ENCODE measurements around the gene FPGS. TPM values are rescaled to one million over a fixed set of nuclear protein-coding genes. Genes with fewer than 3 reads are reported as not detected.
"Not testable (repeated sequence)": the region's sequence is repeated elsewhere in the genome, so short reads cannot be mapped to it uniquely, and the experiment has no call there.

Gene FPGS
- total RNA-seq, 1 experiment from 2014 or later = 32.8 TPM

DNA sequence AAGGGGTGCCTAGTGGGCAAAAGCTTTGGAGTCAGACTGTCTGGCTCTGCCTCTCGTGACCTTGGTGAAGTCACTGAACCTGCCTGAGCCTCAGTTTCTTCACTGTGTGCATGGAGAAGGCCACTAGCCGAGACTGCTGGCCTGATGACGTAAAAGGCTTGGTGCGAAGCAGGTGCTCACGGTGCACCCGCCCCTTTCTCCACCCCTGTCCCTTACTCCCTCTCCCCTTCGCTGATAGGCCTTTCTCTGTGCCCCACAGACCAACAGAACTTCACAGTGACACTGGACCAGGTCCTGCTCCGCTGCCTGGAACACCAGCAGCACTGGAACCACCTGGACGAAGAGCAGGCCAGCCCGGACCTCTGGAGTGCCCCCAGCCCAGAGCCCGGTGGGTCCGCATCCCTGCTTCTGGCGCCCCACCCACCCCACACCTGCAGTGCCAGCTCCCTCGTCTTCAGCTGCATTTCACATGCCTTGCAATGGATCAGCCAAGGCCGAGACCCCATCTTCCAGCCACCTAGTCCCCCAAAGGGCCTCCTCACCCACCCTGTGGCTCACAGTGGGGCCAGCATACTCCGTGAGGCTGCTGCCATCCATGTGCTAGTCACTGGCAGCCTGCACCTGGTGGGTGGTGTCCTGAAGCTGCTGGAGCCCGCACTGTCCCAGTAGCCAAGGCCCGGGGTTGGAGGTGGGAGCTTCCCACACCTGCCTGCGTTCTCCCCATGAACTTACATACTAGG is 10.4 kb downstream of the FPGS start:
- DNase-seq (ENCODE audit: low spot score) = no peak

GRCh38 chr9:127813686-127814226 is 11.1 kb downstream of the FPGS start:
- DNase-seq (ENCODE audit: low spot score) = no peak

DNA sequence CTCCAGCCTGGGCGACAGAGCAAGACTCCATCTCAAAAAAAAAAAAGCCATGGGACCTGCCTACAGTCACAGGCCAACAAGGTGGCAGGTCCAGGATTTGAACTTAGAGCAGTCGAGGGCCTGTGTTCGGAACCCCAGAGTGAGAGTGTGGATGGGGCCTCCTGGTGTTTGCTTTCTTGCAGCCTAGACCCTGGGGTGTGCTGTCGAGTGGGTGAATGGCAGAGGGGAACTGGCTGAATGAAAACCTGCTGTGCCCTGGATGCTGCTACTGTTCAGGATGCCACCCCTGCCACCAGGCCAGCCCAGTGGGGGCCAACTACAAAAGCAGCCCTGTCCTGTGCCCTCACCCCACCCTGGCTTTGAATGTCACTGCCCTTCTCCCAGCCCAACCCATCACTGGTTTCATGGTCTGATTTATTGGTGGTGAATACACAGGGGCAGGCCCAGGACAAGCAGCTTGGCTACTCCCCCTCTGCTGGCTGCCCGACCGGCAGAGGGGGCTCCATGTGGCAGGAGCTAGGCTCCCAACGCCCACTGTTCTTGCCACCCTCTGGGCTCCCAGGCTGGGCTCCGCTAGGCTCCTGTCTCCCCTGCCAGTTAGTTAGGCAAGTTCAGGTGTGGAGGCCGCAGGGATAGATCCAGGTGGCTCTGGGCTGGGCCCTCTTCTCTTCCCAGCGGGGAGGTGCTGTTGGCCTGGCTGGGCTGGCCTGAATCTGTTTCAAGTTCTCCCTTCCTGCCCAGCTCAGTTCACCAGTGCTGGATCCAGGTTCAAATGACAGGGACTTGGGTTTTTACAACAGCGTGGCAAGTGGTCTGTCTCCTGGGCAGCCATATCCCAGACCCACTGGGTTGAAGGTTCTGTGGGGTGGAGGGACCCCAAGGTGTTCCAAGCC is 12.2 kb downstream of the FPGS start:
- DNase-seq (ENCODE audit: low spot score) = no peak

DNA sequence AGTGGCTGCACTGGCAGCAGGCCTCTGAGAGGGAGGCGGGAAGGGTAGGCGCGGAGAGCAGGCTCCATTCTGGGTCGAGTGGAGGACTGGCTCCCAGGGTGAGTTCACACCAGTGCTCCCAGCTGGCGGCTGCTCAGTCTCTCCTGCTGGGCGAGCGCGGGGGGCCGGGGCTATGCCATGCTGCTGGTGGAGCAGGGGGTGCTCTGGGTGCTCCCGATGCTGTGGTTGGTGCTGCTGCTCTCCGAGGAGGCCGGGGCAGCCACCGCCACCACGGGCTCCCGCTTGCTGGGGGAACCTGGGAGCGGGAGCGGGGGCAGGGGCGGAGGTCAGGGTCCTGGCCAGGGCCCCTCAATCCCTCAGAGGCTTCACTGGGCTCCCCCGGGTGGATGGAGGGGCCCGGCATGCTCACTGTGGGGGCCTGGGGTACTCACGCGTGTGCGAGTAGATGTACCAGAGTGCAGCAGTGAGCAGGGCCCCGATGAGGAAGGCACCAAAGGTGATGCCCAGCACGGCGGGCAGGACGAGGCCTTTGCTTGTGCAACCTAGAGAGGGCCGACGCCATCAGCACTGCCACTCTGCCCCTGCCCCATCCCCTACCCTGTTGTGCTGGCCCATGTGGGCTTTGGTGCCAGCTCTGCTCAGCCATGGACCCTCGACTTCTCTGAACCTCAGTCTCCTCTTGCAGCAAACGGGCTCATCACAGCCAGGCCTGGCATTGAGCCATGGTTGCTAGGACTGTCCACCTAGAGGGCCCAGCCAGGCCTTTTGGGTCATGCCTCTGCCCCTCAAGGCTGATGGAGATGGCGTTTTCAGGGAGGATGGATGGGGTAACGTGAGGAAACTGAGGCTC is 13.1 kb downstream of the FPGS start:
- DNase-seq (ENCODE audit: low spot score) = no peak

DNA sequence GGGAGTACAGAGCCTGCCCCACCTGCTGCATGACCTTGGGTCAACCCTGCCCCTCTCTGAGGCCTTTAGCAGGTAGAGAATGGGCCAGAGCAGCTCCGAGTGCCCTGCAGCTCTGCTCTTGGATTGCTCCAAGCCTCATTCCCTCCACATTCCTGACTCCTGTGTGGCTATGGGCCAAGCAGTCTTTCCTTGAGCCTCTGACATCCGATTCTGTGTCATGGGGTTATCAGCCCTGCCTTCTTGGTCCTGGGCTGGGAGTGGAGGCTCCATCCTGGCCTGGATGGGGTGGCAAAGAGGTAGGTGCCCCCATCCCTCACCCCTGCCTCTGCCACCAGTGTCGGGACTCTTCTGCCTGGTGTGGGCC is 13.7 kb downstream of the FPGS start:
- no peak for DNase-seq (ENCODE audit: low spot score)

DNA sequence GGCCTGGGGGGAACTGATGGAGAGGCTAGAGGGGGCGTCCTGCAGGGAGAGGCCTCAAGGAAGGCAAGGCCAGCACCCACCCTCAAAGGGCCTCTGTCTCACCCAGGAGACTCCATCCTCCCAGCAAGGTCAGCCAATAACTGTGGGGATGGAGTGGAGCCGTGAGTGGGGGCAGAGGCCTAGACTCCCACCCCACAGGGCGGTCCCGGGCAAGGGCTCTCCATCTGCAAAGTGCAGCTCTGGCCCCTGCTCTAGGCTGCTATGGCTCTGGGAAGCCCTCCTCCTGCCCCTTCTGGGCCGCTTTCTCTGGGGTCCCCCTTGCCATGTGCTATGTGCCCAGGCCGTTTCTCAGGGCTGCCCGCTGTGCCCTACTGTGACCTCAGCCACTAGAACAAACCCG is 14.0 kb downstream of the FPGS start:
- DNase-seq (ENCODE audit: low spot score) = no peak

DNA sequence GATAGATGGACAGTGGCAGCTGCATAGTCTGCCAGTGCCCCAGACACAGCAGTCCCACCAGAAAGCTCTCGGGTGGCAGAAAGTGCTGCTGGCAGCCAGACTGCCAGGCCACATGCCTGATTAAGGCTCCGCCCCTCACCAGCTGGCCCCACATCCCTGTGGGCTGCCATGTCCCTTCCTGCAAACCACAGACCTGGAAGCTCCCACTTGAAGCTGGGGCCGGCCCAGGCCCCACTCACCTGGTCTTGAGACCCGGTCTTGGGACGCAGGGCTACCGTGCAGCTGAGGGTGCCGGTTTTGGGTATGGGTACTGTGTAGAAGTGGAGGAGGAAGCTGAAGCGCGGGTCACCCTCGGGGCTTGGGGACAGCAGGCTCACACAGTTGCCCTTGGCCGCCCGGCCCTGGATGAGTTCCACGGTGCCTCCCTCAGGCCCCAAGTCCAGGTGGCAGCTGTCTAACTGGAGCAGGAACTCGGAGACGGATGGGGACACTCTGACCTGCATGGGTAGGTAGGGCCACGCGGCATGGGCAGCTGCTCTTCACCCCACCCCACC is 15.3 kb downstream of the FPGS start:
- no peak for DNase-seq (ENCODE audit: low spot score)

GRCh38 chr9:127818574-127818973 is 15.9 kb downstream of the FPGS start:
- no peak for DNase-seq (ENCODE audit: low spot score)

DNA sequence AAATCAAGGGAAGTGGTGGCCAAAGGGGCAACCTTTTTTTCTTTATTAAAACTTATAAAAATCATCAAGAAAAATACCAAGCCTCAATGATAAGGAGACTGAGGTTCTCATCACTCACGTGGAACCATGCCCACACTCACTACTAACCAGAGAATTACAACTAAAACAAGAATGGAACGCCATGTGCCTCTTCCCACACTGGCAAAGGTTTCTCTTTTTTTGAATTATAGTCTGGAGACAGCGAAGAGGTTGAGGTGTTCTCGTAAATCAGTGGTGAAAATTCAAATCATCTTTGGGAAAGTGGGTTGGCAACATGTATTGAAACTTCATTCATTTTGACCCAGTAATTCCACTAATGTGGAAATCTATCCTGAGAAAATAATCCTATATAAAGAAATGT is 19.4 kb downstream of the FPGS start:
- no peak for DNase-seq (ENCODE audit: low spot score)

DNA sequence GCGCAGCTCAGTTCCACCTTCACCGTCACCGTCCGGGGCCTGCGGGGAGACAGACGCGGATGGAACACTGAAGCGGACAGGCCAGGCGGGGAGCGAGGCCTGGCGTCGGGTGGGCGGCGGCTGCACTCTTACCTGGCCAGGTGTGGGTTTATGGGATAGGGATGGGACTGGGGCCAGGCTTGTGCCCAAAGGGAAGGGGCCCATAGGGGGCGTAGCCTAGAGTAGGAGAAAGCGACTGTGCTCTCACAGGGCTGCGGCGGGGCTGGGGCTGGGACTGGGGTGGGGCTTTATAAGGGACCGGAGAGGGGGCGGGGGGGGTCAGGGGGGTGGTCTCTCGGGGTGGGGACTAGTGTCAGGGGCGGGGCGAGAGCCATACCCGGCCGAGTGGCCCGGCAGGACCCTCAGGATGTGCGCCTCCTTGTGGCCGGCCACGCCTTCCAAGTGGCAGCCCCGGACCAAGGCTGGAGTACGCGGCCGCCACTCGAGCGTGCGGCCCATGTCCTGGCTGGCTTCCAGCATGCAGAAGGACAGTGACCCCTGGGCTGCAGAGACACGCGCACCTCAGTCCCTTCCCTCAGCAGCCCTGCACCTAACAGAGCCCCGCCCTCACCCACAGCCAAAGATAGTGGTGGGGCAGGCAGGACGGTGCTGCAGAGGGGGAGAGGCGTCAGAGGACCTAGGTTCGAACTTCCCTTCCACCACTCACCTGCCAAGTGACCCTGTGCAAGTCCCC is 22.8 kb downstream of the FPGS start:
- no peak for DNase-seq (ENCODE audit: low spot score)

- no peak for DNase-seq (ENCODE audit: low spot score)
These were observed 23.7 kb downstream of the FPGS start for GRCh38 chr9:127826253-127826913.

DNA sequence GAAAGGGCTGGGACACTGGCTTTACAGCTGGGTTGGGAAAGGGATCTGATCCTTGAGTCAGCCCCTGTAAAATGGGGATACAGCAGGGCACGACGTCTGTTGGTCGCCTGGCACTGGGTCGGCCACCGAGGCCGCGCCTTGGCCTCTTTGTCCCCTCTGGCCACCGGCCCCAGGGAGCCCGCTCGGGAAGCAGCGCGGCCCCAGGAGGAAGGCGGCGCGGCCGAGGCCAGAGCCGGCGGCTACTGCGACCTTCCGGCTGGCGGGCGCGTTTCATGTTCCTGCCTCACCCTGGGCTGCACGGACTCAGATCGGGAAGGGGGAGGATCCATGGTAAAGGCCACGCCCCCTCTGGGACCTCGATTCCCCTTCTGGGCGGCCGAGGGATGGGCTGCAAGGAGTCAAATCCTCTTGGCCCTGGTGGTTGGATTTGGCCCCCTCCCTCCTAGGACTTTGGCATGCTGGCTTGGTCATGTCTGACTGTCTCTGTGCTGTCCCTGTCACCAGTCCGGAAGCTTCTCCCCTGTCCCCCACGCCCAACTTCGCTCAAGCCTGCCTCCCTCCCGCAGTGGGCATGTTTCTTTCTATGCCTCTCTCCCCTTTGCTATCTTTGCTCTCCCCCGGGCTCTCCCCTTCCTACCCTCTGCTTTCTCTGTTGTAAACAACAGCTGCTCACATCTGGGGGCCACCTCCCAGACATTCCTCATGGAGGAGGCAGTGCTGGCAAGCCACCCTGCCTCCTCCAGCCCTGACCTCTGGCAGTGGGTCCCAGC is 25.8 kb downstream of the FPGS start:
- DNase-seq (ENCODE audit: low spot score) = no peak

GRCh38 chr9:127829205-127829906 is 26.7 kb downstream of the FPGS start:
- DNase-seq (ENCODE audit: low spot score) = no peak

DNA sequence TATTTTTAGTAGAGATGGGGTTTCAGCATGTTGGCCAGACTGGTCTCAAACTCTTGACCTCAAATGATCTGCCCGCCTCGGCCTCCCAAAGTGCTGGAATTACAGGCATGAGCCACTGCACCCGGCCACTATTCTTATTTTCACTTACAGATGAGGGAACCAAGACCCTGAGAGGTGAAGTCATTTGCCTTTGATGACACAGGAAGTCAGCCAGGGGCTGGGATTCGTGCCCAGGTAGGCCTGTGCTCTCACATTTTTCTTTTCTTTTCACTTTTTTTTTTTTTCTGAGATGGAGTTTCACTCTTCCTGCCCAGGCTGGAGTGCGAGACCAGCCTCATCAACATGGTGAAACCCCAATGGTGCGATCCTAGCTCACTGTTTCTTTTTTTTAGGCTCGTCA is 29.6 kb downstream of the FPGS start:
- no peak for DNase-seq (ENCODE audit: low spot score)

- DNase-seq (ENCODE audit: low spot score) = no peak
These were observed 30.9 kb downstream of the FPGS start for GRCh38 chr9:127833555-127833954.

GRCh38 chr9:127835991-127836516 is 33.4 kb downstream of the FPGS start:
- no peak for DNase-seq (ENCODE audit: low spot score)

DNA sequence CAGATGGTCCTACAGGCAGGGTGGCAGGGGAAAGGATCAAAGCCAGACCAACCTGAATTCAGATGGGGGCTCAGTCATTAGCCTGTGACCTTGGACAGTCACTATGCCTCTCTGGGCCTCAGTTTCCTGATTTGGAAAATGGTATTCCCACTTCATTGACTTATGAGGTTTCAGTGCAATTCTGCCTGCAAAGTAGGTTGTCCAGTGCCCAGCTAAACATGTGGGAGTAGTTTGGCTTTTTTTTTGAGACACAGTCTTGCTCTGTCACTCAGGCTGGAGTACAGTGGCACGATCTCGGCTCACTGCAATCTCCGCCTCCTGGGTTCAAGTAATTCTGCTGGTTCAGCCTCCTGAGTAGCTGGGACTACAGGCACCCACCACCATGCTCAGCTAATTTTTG is 33.9 kb downstream of the FPGS start:
- DNase-seq (ENCODE audit: low spot score) = not testable (repeated sequence)

GRCh38 chr9:127837346-127837745 is 34.7 kb downstream of the FPGS start:
- no peak for DNase-seq (ENCODE audit: low spot score)

Measured in H4 (cell line).